ENCODE measurements around the gene MYZAP. TPM values are rescaled to one million over a fixed set of nuclear protein-coding genes. Genes with fewer than 3 reads are reported as not detected.

Gene MYZAP
- total RNA-seq, 1 donor from 2014 or later, result 934 TPM

GRCh38 chr15:57668016-57668415 is 76.3 kb downstream of the MYZAP start:
- no peak for DNase-seq
- Histone ChIP-seq H3K36me3 (peaks cover 6% of the 10 kb centered on the region), H3K27ac (replicated peaks) (peak overlapping the region; percentile 29), H3K9me3 (replicated peaks) (no peaks in the 10 kb centered on the region), H3K4me3 (no peak overlapping the region), H3K27me3 (ENCODE audit: low read depth) (no peaks in the 10 kb centered on the region), H3K4me1 (peaks cover 50% of the 10 kb centered on the region)
- intact Hi-C loops (cut with micrococcal nuclease), result loop anchor here (10.0 kb wide), 1 partner anchor 67 kb away; no protein-coding TSS in a partner anchor
- no peak for TF ChIP-seq CTCF (IDR thresholded peaks at IDR 0.05; ENCODE audit: borderline replicate concordance)

- Histone ChIP-seq H3K4me1 (peaks cover 65% of the 10 kb centered on the region), H3K4me3 (no peak overlapping the region), H3K27me3 (ENCODE audit: low read depth) (no peaks in the 10 kb centered on the region), H3K9me3 (replicated peaks) (no peaks in the 10 kb centered on the region), H3K27ac (replicated peaks) (no peak overlapping the region), H3K36me3 (peaks cover 11% of the 10 kb centered on the region)
- DNase-seq, result no peak
- intact Hi-C loops (cut with micrococcal nuclease), result loop anchor here (10.0 kb wide), 1 partner anchor 193 kb away; no protein-coding TSS in a partner anchor
- TF ChIP-seq CTCF (IDR thresholded peaks at IDR 0.05; ENCODE audit: borderline replicate concordance), result no peak
These were observed 79.9 kb downstream of the MYZAP start for GRCh38 chr15:57671636-57672035.

- H3K27me3 ChIP-seq (ENCODE audit: low read depth), result no peaks in the 10 kb centered on the region
- H3K27ac ChIP-seq (replicated peaks), result peak overlapping the region; percentile 39
- H3K4me1 ChIP-seq, result peaks cover 73% of the 10 kb centered on the region
- no peak for DNase-seq
- no peaks in the 10 kb centered on the region for H3K9me3 ChIP-seq (replicated peaks)
- TF ChIP-seq CTCF (IDR thresholded peaks at IDR 0.05; ENCODE audit: borderline replicate concordance), result no peak
- intact Hi-C loops (cut with micrococcal nuclease), result loop anchor here (10.0 kb wide), 1 partner anchor 189 kb away; no protein-coding TSS in a partner anchor
- no peak overlapping the region for H3K4me3 ChIP-seq
- H3K36me3 ChIP-seq, result peaks cover 20% of the 10 kb centered on the region
These were observed 83.9 kb downstream of the MYZAP start for GRCh38 chr15:57675481-57676181.

- intact Hi-C loops (cut with micrococcal nuclease), result loop anchor here (10.0 kb wide), 1 partner anchor 188 kb away; no protein-coding TSS in a partner anchor
- Histone ChIP-seq H3K4me1 (peaks cover 82% of the 10 kb centered on the region), H3K36me3 (peaks cover 20% of the 10 kb centered on the region), H3K27ac (replicated peaks) (no peak overlapping the region), H3K4me3 (no peak overlapping the region), H3K9me3 (replicated peaks) (no peaks in the 10 kb centered on the region), H3K27me3 (ENCODE audit: low read depth) (no peaks in the 10 kb centered on the region)
- no peak for DNase-seq
- TF ChIP-seq CTCF (IDR thresholded peaks at IDR 0.05; ENCODE audit: borderline replicate concordance), result no peak
These were observed 84.9 kb downstream of the MYZAP start for GRCh38 chr15:57676585-57676984.

- intact Hi-C loops (cut with micrococcal nuclease), result loop anchor here (10.0 kb wide), 1 partner anchor 188 kb away; no protein-coding TSS in a partner anchor
- H3K27ac ChIP-seq (replicated peaks), result no peak overlapping the region
- H3K9me3 ChIP-seq (replicated peaks), result no peaks in the 10 kb centered on the region
- TF ChIP-seq CTCF (IDR thresholded peaks at IDR 0.05; ENCODE audit: borderline replicate concordance), result no peak
- no peaks in the 10 kb centered on the region for H3K27me3 ChIP-seq (ENCODE audit: low read depth)
- H3K4me1 ChIP-seq, result peaks cover 82% of the 10 kb centered on the region
- no peak overlapping the region for H3K4me3 ChIP-seq
- H3K36me3 ChIP-seq, result peaks cover 20% of the 10 kb centered on the region
- no peak for DNase-seq
These were observed 85.5 kb downstream of the MYZAP start for GRCh38 chr15:57677204-57677603.
